ENCODE results near the gene WDSUB1.

DNA sequence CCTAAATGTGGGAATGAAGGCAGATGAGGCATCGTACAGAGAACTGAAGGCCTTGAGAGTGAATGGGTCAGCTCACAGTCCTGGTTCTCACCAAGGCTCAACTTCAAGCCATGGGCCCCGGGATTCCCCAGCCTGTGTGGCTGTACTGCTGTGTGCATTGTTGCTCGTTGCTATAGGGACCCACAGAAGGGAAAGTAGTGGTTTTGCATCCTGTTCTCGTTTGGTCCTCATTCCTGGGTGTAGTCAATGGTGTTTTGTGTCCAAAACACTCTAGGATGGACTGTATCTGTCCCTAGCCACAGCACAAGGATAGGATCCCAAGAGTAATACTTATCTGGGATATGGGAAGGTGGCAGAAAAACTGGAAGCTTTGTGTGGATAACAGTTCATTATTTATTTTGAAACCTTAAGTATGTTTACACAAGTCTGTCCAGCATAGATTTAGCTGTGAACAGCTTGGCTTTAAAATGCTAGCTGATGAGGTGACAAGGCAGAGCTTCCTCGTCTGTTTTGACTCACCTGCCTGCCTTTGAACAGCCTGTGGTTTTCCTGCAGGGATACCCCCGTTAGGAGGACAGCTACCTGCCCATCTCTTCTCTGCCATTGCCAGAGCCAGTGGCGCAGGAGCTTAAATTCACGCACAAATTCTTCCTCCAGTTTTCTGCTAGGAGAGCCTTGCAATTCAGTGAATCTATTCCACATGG, 85.0 kb downstream of the WDSUB1 start:
- TF ChIP-seq POLR2A (IDR thresholded peaks at IDR 0.05): no peak
- TF ChIP-seq, protein P1, sequence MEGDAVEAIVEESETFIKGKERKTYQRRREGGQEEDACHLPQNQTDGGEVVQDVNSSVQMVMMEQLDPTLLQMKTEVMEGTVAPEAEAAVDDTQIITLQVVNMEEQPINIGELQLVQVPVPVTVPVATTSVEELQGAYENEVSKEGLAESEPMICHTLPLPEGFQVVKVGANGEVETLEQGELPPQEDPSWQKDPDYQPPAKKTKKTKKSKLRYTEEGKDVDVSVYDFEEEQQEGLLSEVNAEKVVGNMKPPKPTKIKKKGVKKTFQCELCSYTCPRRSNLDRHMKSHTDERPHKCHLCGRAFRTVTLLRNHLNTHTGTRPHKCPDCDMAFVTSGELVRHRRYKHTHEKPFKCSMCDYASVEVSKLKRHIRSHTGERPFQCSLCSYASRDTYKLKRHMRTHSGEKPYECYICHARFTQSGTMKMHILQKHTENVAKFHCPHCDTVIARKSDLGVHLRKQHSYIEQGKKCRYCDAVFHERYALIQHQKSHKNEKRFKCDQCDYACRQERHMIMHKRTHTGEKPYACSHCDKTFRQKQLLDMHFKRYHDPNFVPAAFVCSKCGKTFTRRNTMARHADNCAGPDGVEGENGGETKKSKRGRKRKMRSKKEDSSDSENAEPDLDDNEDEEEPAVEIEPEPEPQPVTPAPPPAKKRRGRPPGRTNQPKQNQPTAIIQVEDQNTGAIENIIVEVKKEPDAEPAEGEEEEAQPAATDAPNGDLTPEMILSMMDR (IDR thresholded peaks at IDR 0.05): no peak

All from esophagus squamous epithelium (tissue), 4 donors.